ENCODE measurements around the gene SEZ6L2. TPM values are rescaled to one million over a fixed set of nuclear protein-coding genes. Genes with fewer than 3 reads are reported as not detected.
A peak's percentile ranks its signal among the peaks of the same experiment; 100 is the strongest.

Gene SEZ6L2
- total and polyA plus RNA-seq, 2 of the 13 experiments (the other 11 are each of a cell fraction or from before 2014, with no cell fraction given): 14.9 to 16.9 TPM

- TF ChIP-seq LCORL (IDR thresholded peaks at IDR 0.05) (0 out of 2 replicates have a peak, but pooled peaks have one; percentile 62), LCORL (CRISPR knock-in tag; IDR thresholded peaks at IDR 0.05) (0 out of 2 replicates have a peak, but pooled peaks have one; percentile 1), MAFG (CRISPR knock-in tag; IDR thresholded peaks at IDR 0.05) (no peak), ZNF335 (CRISPR knock-in tag; IDR thresholded peaks at IDR 0.05) (no peak), HCFC1 (IDR thresholded peaks at IDR 0.05; ENCODE audit: low read depth, low read length) (no peak), HDAC1 (CRISPR knock-in tag; IDR thresholded peaks at IDR 0.05) (peak; percentile 28; the same call in 1 of the 2 replicates), ZFX (CRISPR knock-in tag; IDR thresholded peaks at IDR 0.05; ENCODE audit: low read depth) (peak; percentile 98), SNAI1 (CRISPR knock-in tag; IDR thresholded peaks at IDR 0.05; ENCODE audit: borderline replicate concordance) (peak; percentile 21; the same call in 1 of the 2 replicates), KDM6A (CRISPR knock-in tag; IDR thresholded peaks at IDR 0.05; ENCODE audit: low read depth) (0 out of 2 replicates have a peak, but pooled peaks have one; percentile 6), HMGXB4 (CRISPR knock-in tag; IDR thresholded peaks at IDR 0.05; ENCODE audit: borderline replicate concordance in 1 of 2, low read depth in 1 of 2) (peak in 1 of 2 experiments; percentile 33; a peak in 1 of 4 replicates), MTF2 (CRISPR knock-in tag; IDR thresholded peaks at IDR 0.05; ENCODE audit: borderline replicate concordance) (peak; percentile 66; the same call in 1 of the 2 replicates), ZNF354B (CRISPR knock-in tag; IDR thresholded peaks at IDR 0.05) (peak; percentile 3; the same call in 1 of the 2 replicates), AHR (CRISPR knock-in tag; IDR thresholded peaks at IDR 0.05) (peak; percentile 46; the same call in 1 of the 2 replicates), NPAS2 (CRISPR knock-in tag; IDR thresholded peaks at IDR 0.05; ENCODE audit: borderline replicate concordance) (peak; percentile 70; the same call in 1 of the 2 replicates), KDM2A (CRISPR knock-in tag; IDR thresholded peaks at IDR 0.05; ENCODE audit: borderline replicate concordance, low read depth) (peak; percentile 44), ZNF225 (CRISPR knock-in tag; IDR thresholded peaks at IDR 0.05) (0 out of 2 replicates have a peak, but pooled peaks have one; percentile 30), ZNF431 (CRISPR knock-in tag; IDR thresholded peaks at IDR 0.05; ENCODE audit: borderline replicate concordance, low read depth) (no peak), HNRNPUL1 (IDR thresholded peaks at IDR 0.05; ENCODE audit: low read depth, low read length) (no peak), KLF15 (CRISPR knock-in tag; IDR thresholded peaks at IDR 0.05; ENCODE audit: borderline replicate concordance) (no peak)
- TF ChIP-seq, protein P1, sequence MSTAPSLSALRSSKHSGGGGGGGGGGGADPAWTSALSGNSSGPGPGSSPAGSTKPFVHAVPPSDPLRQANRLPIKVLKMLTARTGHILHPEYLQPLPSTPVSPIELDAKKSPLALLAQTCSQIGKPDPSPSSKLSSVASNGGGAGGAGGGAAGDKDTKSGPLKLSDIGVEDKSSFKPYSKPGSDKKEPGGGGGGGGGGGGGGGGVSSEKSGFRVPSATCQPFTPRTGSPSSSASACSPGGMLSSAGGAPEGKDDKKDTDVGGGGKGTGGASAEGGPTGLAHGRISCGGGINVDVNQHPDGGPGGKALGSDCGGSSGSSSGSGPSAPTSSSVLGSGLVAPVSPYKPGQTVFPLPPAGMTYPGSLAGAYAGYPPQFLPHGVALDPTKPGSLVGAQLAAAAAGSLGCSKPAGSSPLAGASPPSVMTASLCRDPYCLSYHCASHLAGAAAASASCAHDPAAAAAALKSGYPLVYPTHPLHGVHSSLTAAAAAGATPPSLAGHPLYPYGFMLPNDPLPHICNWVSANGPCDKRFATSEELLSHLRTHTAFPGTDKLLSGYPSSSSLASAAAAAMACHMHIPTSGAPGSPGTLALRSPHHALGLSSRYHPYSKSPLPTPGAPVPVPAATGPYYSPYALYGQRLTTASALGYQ (CRISPR knock-in tag; IDR thresholded peaks at IDR 0.05): no peak
- TF ChIP-seq, protein P2, sequence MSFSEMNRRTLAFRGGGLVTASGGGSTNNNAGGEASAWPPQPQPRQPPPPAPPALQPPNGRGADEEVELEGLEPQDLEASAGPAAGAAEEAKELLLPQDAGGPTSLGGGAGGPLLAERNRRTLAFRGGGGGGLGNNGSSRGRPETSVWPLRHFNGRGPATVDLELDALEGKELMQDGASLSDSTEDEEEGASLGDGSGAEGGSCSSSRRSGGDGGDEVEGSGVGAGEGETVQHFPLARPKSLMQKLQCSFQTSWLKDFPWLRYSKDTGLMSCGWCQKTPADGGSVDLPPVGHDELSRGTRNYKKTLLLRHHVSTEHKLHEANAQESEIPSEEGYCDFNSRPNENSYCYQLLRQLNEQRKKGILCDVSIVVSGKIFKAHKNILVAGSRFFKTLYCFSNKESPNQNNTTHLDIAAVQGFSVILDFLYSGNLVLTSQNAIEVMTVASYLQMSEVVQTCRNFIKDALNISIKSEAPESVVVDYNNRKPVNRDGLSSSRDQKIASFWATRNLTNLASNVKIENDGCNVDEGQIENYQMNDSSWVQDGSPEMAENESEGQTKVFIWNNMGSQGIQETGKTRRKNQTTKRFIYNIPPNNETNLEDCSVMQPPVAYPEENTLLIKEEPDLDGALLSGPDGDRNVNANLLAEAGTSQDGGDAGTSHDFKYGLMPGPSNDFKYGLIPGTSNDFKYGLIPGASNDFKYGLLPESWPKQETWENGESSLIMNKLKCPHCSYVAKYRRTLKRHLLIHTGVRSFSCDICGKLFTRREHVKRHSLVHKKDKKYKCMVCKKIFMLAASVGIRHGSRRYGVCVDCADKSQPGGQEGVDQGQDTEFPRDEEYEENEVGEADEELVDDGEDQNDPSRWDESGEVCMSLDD (CRISPR knock-in tag; IDR thresholded peaks at IDR 0.05; ENCODE audit: borderline replicate concordance): peak; percentile 66; the same call in 1 of the 2 replicates
Measured at GRCh38 chr16:29900888-29901606, 1.7 kb upstream of the SEZ6L2 start (continued).

Data from HepG2 (cell line).